ENCODE results near the gene LMTK2. TPM values are rescaled to one million over a fixed set of nuclear protein-coding genes. Genes with fewer than 3 reads are reported as not detected.

The LMTK2 gene
- 7.6 and 9.0 TPM in 2 replicates for total RNA-seq

DNA sequence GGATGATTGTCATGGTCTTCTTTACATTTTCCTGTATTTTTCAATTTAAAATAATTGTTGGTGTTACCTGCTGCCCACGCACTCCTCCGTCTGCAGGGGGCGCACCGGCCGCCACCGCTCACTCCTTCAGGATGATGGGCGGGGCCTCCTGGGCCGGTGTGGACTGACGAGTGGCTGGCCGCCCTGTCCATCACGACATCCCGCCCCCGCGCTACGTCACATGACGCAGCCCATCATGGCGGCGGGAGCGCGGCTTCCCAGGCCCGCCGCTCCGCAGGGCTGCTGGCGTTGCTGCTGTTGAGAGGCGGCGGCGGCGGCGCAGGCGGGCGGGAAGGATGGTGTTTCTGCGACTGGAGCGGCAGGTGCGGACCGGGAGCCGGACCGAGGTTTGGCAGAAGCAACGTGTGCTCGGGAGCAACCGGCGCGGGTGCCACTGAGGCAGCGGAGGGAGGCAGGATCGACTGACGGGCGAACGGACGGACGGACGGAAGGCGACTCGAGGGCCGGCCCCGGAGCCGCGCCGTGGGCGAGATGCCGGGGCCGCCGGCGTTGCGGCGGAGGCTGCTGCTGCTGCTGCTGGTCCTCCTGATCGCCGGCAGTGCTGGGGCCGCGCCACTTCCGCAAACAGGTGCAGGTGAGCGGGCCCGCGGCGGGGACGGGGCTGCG, at the start of gene LMTK2:
LMTK2 (plus strand) TSS at position 216 of the 666 bp plus-strand sequence; CDS start at position 532, 316 bp downstream.

GRCh38 chr7:98211221-98211675, 104.6 kb downstream of the LMTK2 start, which contains the start of gene BHLHA15:
BHLHA15 (plus strand) TSS chr7:98211439; CDS start chr7:98212310, 871 bp downstream.

DNA sequence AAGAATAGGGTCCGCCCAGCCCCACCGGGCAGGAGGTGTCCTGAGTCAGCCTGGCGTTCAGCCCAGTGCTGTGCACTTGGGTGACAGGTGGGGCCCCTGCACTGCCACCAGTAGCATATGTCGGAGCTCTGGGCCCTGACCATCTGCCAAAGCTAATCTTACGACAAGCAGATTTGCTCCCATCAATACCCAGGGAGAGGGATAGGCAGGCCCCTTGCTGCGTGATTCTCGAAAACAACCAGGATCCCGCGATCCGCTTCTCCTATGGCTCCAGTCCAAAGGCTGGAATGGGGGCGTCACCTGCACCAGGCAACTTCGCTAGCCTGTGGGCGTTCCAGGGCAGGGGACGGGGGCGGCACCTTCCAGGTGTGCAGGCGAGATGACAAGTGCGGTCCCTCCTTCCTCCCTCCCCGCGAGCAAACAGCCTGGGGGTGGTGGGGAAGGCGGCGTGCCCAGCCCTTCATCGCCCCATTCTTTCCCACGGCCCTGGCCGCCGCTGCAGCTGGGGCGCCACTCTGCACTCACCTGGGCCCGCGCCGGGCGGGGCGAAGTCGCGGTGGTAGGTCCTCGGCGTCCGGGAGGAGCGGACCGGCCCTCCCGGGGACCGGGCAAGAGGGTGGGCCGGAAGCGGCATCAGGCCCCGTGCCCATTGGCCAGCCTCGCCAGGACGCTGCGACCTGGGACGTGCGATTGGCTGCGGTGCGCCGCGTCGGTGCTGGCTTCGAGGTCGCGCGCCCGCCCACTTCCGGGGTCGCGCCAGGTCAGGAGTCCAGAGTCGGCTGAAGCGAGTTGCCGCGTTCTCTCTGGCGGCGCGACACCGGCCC, 145.2 kb downstream of the LMTK2 start, which contains the start of gene TECPR1:
TECPR1 (minus strand) TSS at position 632 of the 824 bp plus-strand sequence. CDS start 6,086 bp downstream, outside the sequence.

Other genes starting within 250 kb of the LMTK2 start
- gene ASNS, start 234.5 kb upstream of the LMTK2 start, total RNA-seq: 83.6 and 177 TPM in 2 replicates
- gene OCM2, start 116.7 kb upstream of the LMTK2 start, total RNA-seq: not detected in 2 replicates
- 1.2 and 3.3 TPM in 2 replicates for gene BHLHA15, start 104.6 kb downstream of the LMTK2 start, total RNA-seq
- gene TECPR1, start 145.4 kb downstream of the LMTK2 start, total RNA-seq: 8.1 and 37.4 TPM in 2 replicates
- gene BRI3, start 174.8 kb downstream of the LMTK2 start, total RNA-seq: 21.0 and 33.1 TPM in 2 replicates

Data from hair follicular keratinocyte (primary cell).